H4 (cell line): Measurements from ENCODE around the gene TECTA. TPM values are rescaled to one million over a fixed set of nuclear protein-coding genes. Genes with fewer than 3 reads are reported as not detected.
"Not testable (repeated sequence)": the region's sequence is repeated elsewhere in the genome, so short reads cannot be mapped to it uniquely, and the experiment has no call there.

Source experiments
- DNase-seq: peaks from one replicate; pipeline ENCODE4 v3.0.0-alpha.2; 2015; ENCODE audit warnings: low spot score
- total RNA-seq: library from RNA; depleted of rRNA; stranded (reverse); fragments of >200 nt; shearing (Covaris generic); gene quantifications from 2 replicates; pipeline ENCODE4 v1.2.3, GENCODE V29; 2014; rRNA removed

Gene TECTA
- total RNA-seq, 1 experiment from 2014 or later = 0.06 TPM

GRCh38 chr11:121229495-121230215 lies 128.6 kb downstream of the TECTA start:
- no peak for DNase-seq

DNA sequence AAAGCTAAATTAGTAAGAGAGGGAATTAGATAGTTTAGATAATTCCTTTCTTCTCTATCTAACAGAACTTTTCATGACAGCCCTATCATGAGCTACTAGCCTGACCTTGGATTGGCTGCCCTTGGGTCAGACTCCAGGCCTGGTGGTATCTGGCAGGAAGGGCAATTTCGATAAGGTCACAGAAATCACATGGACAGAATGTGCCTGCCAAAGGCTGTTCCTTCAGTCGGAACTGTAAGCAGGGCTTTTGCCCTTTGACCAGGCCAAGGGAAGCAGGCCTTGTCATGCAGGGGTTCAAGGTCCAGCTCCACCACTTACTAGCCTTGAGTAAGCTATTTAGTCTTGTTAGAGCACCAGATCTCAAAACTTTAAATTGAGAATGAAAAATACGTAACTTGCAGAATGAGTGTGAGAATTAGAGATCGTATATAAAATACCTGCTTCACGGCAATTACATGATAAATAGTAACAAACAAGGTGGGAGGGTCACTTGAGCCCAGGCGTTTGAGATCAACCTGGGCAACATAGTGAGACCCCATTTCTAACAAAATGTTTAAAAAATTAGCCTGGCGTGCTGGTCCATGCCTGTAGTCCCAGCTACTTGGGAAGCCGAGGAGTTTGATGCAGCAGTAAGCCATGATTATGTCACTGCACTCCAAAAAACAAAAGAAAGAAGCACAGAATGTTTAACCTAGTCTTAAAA lies 130.7 kb downstream of the TECTA start:
- DNase-seq = no peak

- no peak for DNase-seq
Measured at GRCh38 chr11:121235057-121235456, 134.0 kb downstream of the TECTA start.

DNA sequence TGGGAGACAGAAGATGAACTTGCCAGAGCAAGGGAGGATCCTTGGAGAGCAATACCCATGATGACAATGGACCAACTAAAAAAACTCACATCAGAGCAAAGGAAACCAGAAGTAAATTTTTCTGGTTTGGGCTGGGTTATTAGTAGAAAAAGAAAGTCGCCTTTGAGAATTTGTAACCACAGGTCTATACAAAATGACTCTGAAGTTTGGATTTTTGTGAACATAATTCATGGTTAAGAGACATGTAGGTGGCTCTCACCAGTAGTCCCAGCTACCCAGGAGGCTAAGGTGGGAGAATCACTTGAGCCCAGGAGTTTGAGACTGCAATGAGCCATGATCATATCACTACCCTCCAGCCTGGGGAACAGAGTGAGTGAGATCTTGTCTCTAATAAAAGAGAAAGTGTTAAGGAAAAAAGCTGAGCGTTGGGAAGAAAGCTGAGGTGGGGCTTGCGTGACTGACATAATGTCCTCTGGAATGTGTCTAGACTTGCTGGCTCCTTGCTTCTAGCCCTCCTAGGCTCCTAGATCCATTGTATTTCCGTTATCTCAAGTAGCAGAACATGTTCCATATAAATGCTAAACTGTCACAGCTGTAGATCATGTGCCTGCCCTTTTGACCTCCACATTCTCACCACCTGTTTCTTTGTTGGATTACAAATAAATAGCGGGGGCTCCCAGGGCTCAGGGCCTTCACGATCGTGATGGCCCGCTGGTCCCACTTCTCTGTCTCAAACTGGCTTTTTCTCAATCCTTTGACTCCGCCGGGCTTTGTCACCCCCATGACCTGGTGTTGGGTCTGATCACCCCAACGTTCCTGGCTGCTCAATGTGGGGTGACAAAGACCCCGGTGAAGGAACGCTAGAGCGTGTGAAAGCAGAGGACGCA lies 135.3 kb downstream of the TECTA start:
- peak; percentile 68 for DNase-seq

- not testable (repeated sequence) for DNase-seq
Measured at GRCh38 chr11:121237247-121237646, 136.2 kb downstream of the TECTA start.

DNA sequence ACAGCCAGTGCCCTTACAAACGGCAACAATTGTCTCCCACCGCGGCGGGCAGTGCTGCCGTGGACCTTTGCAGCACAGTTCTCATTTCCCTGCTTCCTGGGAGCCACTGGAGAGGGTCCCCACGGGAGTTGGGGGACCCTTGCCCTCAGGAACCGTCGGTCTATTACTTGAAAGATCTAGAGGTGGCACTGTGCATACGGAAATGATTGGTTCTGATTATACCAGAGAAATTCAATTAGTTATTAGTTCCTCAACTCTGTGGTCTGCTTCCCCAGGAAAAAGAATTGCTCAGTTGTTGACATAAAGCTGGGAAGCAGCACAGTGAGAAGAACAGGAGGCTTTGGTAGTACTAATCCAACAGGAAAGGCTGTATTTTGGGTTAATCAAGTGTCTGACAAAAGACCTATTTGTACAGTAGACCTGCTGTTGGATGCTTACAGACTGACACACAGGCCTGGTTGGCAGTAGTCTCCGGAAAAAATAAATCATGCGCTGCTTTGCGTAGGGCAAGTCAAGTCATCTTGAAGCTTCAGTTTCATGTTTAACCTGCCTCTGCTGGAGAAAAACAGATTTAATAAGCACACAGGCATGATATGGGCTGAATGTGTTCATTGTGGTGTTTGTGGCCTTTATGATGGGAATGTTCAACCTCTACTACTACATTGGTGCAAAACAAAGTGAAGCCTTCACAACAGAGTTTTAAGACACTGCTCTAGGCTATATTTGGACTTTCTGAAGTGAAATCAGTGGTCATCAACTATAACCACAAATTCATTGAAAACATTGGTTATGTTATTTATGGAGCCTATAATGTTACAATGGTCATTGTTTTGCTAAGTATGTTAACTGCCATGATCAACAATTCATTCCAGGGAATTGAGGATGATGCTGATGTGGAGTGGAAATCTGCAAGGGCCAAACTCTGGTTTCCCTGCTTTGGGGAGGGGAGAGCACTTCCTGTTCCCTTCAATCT lies 136.9 kb downstream of the TECTA start:
- DNase-seq = peak; percentile 44

- no peak for DNase-seq
Measured at GRCh38 chr11:121238956-121239355, 137.9 kb downstream of the TECTA start.

DNA sequence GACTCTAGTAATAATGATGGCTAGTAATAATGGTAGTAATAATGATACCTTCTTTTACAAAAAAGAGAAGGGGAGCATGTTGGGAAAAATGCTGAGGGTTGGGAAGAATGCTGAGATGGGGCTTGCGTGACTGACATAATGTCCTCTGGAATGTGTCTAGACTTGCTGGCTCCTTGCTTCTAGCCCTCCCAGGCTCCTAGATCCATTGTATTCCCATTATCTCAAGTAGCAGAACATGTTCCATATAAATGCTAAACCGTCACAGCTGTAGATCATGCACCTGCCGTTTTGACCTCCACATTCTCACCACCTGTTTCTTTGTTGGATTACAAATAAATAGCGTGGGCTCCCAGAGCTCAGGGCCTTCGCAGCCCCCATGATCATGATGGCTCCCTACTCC lies 139.0 kb downstream of the TECTA start:
- not testable (repeated sequence) for DNase-seq

- no peak for DNase-seq
Measured at GRCh38 chr11:121240650-121241303, 139.7 kb downstream of the TECTA start.

Other genes with a start within 250 kb of the TECTA start
- gene TBCEL, start 77.1 kb upstream of the TECTA start, total RNA-seq = 6.5 and 10.0 TPM in 2 replicates
- gene SC5D, start 191.5 kb downstream of the TECTA start, total RNA-seq = 42.0 and 46.9 TPM in 2 replicates